ENCODE measurements around the gene ARHGAP28. TPM values are rescaled to one million over a fixed set of nuclear protein-coding genes. Genes with fewer than 3 reads are reported as not detected.

The ARHGAP28 gene
- total RNA-seq, 2 experiments from 2014 or later, result not detected

DNA sequence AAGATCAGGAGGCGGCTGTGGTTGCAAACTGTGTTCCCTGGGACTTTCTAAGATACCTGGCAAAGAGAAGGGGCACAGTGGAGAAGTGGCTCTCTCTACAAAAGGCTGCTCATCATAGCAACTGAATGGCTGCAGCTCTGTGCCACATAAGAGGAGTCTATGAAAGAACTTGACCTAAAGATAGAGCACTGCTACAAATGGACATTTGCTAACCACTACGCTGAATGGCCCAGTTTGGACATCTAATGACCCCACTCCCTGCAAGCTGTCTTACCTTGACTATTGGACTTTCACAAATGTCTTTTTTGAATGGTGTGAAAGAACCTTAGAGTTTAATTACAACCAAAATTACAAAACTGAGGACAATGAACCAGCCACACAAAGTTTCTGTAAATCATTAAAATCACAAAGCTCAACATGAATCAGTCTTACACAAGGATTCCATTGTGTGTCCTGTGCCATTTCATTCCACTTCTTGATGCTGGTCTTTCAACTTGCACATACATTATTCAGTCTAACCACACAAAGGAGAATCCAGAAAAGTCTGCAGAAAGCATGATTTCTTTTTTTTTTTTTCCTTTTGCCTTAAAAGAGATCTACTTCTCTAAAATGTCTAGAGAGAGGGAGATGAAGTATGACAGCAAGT is 234.1 kb downstream of the ARHGAP28 start:
- Mint-ChIP-seq H3K4me3 (no peak overlapping the region), H3K9me3 (peaks cover 2% of the 10 kb centered on the region), H3K27me3 (no peaks in the 10 kb centered on the region), H3K36me3 (ENCODE audit: low read depth) (no peaks in the 10 kb centered on the region), H3K4me1 (ENCODE audit: low read depth) (no peaks in the 10 kb centered on the region), H3K27ac (no peak overlapping the region)
- ATAC-seq (no peak), DNase-seq (no peak)
- POLR2A ChIA-PET, result no interaction called here
- TF ChIP-seq, protein P1, sequence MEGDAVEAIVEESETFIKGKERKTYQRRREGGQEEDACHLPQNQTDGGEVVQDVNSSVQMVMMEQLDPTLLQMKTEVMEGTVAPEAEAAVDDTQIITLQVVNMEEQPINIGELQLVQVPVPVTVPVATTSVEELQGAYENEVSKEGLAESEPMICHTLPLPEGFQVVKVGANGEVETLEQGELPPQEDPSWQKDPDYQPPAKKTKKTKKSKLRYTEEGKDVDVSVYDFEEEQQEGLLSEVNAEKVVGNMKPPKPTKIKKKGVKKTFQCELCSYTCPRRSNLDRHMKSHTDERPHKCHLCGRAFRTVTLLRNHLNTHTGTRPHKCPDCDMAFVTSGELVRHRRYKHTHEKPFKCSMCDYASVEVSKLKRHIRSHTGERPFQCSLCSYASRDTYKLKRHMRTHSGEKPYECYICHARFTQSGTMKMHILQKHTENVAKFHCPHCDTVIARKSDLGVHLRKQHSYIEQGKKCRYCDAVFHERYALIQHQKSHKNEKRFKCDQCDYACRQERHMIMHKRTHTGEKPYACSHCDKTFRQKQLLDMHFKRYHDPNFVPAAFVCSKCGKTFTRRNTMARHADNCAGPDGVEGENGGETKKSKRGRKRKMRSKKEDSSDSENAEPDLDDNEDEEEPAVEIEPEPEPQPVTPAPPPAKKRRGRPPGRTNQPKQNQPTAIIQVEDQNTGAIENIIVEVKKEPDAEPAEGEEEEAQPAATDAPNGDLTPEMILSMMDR (IDR thresholded peaks at IDR 0.05), result no peak
- intact Hi-C loops (cut with micrococcal nuclease), result no loop called here
- CTCF ChIA-PET, result no interaction called here
